Breast epithelium (tissue), 3 donors: ENCODE measurements around the gene GAK.

Source experiments
- CTCF ChIP-seq, 3 donors: fragments of 450-650 bp; IDR thresholded peaks; one replicate each; pipeline ENCODE4 v1.5.1; 2016 to 2017; ENCODE audit warnings: antibody characterized with exemption in 3 of 3, mild to moderate bottlenecking in 3 of 3, moderate library complexity in 3 of 3
- POLR2A ChIP-seq: fragments of 450-650 bp; IDR thresholded peaks from one replicate; pipeline ENCODE4 v1.6.1; 2016; ENCODE audit warnings: antibody characterized with exemption, mild to moderate bottlenecking, moderate library complexity
- POLR2AphosphoS5 ChIP-seq, 3 donors: sonication (generic); formaldehyde crosslinking; IDR thresholded peaks; one replicate each; pipeline ENCODE4 v1.6.1; 2017; ENCODE audit warnings: antibody characterized with exemption in 3 of 3

- no peak for TF ChIP-seq CTCF (IDR thresholded peaks at IDR 0.05)
- TF ChIP-seq POLR2A: no peak
- no peak for TF ChIP-seq POLR2AphosphoS5 (IDR thresholded peaks at IDR 0.05)
These were observed 107.6 kb downstream of the GAK start for GRCh38 chr4:824461-825062.
